Activated CD8-positive, alpha-beta T cell treated with anti-CD3 and anti-CD28 coated beads, Interleukin-2, amount 10 ng/mL, durations not matched to agents 7 days and 5 days (primary cell): ENCODE measurements around the gene PLK1. TPM values are rescaled to one million over a fixed set of nuclear protein-coding genes. Genes with fewer than 3 reads are reported as not detected.

Source experiments
- ATAC-seq: fragments of 150-1000 bp; cut with Tn5 transposase; one replicate; pipeline ENCODE4 v1.10.0; 2021; ENCODE audit warnings: moderate library complexity
- CTCF ChIA-PET: fragments of 350-600 bp; sonication (Branson Sonifier 250); formaldehyde crosslinking; loops from one replicate; lab custom pipeline; 2021; ENCODE audit warnings: antibody characterized with exemption; lab: Charles Lee
- POLR2A ChIA-PET: fragments of 350-600 bp; sonication (Branson Sonifier 250); formaldehyde crosslinking; loops from one replicate; lab custom pipeline; 2021; ENCODE audit warnings: antibody characterized with exemption; lab: Charles Lee
- DNase-seq: peaks from one replicate; pipeline ENCODE4 v3.0.0-alpha.2; 2020
- H3K27ac Mint-ChIP-seq: one replicate; pipeline ENCODE4 v1.8.0; 2021; ENCODE audit warnings: mild to moderate bottlenecking, mixed read lengths
- H3K27me3 Mint-ChIP-seq: one replicate; pipeline ENCODE4 v1.8.0; 2021; ENCODE audit warnings: low read depth, mixed read lengths
- H3K36me3 Mint-ChIP-seq: one replicate; pipeline ENCODE4 v1.8.0; 2021; ENCODE audit warnings: low read depth, mixed read lengths
- H3K4me1 Mint-ChIP-seq: one replicate; pipeline ENCODE4 v1.8.0; 2021; ENCODE audit warnings: low read depth, mixed read lengths
- H3K4me3 Mint-ChIP-seq: one replicate; pipeline ENCODE4 v1.8.0; 2021; ENCODE audit warnings: mild to moderate bottlenecking, mixed read lengths
- H3K9me3 Mint-ChIP-seq: one replicate; pipeline ENCODE4 v1.8.0; 2022; ENCODE audit warnings: mixed read lengths; ENCODE audit not compliant: insufficient read depth
- total RNA-seq, 2 experiments: library from RNA; stranded (reverse); gene quantifications; one replicate each; pipeline ENCODE4 v1.2.3, GENCODE V29; 2021

PLK1 gene
- total RNA-seq, 2 experiments from 2014 or later: 138 to 139 TPM

DNA sequence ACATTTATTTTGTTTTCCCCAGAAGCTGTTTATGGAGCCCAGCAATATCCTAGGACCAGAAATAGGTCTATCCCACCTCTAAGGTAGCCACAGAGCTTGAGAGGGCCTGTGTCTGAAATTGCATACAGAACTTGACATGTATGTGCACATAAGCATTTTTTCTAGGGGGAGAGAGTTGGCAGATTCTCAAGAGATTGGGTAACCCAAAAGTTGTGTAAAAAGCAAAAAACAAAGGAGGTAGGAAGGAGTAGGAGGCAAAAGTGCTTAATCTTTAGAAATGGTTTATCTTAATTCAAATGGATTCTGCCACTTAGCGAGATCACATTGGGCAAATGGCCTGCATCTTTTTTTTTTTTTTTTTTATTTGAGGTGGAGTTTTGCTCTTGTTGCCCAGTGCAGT is 3.5 kb downstream of the PLK1 start:
- POLR2A ChIA-PET: no interaction called here
- CTCF ChIA-PET: no interaction called here
- DNase-seq: no peak
- Mint-ChIP-seq H3K36me3 (peaks cover 72% of the 10 kb centered on the region), H3K27me3 (no peaks in the 10 kb centered on the region), H3K27ac (peak overlapping the region; percentile 18), H3K4me1 (peaks cover 47% of the 10 kb centered on the region), H3K4me3 (no peak overlapping the region), H3K9me3 (no peaks in the 10 kb centered on the region)
- no peak for ATAC-seq

GRCh38 chr16:23683487-23683886 is 4.8 kb downstream of the PLK1 start:
- ATAC-seq (no peak), DNase-seq (no peak)
- H3K9me3 Mint-ChIP-seq: no peaks in the 10 kb centered on the region
- peaks cover 39% of the 10 kb centered on the region for H3K4me1 Mint-ChIP-seq
- no peaks in the 10 kb centered on the region for H3K27me3 Mint-ChIP-seq
- ChIA-PET CTCF (no interaction called here), POLR2A (no interaction called here)
- H3K36me3 Mint-ChIP-seq: peaks cover 82% of the 10 kb centered on the region
- no peak overlapping the region for H3K4me3 Mint-ChIP-seq
- peak overlapping the region; percentile 64 for H3K27ac Mint-ChIP-seq

GRCh38 chr16:23687034-23687808 is 8.5 kb downstream of the PLK1 start:
- CTCF ChIA-PET: no interaction called here
- peaks cover 82% of the 10 kb centered on the region for H3K36me3 Mint-ChIP-seq
- POLR2A ChIA-PET: no interaction called here

GRCh38 chr16:23689442-23690187 is 10.9 kb downstream of the PLK1 start:
- POLR2A ChIA-PET: interaction anchor here (1.1 to 2.0 kb wide), 2 partner anchors 12 kb away, joined by 3 to 6 read pairs; no protein-coding TSS in a partner anchor
- H3K36me3 Mint-ChIP-seq: peaks cover 65% of the 10 kb centered on the region
- H3K27ac Mint-ChIP-seq: no peak overlapping the region
- no peaks in the 10 kb centered on the region for H3K9me3 Mint-ChIP-seq
- H3K4me1 Mint-ChIP-seq: peaks cover 11% of the 10 kb centered on the region
- no peak for DNase-seq
- ATAC-seq: no peak
- H3K27me3 Mint-ChIP-seq: no peaks in the 10 kb centered on the region
- H3K4me3 Mint-ChIP-seq: no peak overlapping the region
- CTCF ChIA-PET: no interaction called here

More at GRCh38 chr16:23687034-23687808, 8.5 kb downstream of the PLK1 start:
- DNase-seq: no peak
- ATAC-seq: no peak
- Mint-ChIP-seq H3K27me3 (no peaks in the 10 kb centered on the region), H3K4me1 (peaks cover 15% of the 10 kb centered on the region), H3K9me3 (no peaks in the 10 kb centered on the region), H3K4me3 (no peak overlapping the region), H3K27ac (no peak overlapping the region)

DNA sequence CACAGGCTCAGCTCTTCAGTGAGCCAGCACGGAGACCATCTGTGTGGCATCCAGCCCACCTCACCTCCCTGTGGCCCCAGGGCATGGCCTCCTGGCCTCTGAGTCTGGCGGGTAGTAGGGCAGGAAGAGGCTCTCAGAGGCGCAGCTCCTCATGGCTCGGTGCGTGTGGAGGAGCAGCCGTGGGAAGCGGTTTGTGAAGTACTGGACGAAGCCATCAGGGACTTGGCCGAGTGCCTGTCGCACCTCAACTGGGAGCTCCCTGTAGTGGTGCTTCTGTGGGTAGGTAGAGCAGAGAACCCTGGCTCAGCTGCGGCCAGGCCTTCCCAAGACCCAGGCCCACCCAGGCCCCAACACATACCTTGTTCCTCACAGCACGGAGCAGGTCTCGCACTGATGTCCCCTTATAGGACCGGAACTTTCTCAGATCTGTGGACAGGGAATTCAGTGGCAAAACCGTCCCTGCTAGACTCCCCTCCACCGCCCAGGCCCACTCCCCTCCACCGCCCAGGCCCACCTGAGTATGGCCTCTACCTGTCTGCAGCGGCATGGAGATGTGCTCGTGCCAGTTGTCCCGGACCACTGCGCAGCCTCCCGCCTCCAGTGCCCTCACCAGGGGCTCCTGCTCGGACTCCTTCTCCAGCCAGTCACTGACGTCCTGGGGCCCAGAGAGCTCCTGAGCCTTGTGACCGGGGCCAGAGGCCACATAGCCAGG is 12.2 kb downstream of the PLK1 start:
- Mint-ChIP-seq H3K27me3 (no peaks in the 10 kb centered on the region), H3K4me3 (no peak overlapping the region), H3K36me3 (peaks cover 55% of the 10 kb centered on the region), H3K27ac (no peak overlapping the region), H3K9me3 (no peaks in the 10 kb centered on the region), H3K4me1 (peaks cover 8% of the 10 kb centered on the region)
- ATAC-seq (no peak), DNase-seq (no peak)
- POLR2A ChIA-PET: interaction anchor here (2.0 kb wide), 1 partner anchor 13 kb away, joined by 6 read pairs; no protein-coding TSS in a partner anchor
- CTCF ChIA-PET: no interaction called here

- no peaks in the 10 kb centered on the region for H3K27me3 Mint-ChIP-seq
- H3K36me3 Mint-ChIP-seq: peaks cover 51% of the 10 kb centered on the region
- no peak for DNase-seq
- H3K4me3 Mint-ChIP-seq: no peak overlapping the region
- peaks cover 8% of the 10 kb centered on the region for H3K4me1 Mint-ChIP-seq
- ATAC-seq: no peak
- POLR2A ChIA-PET: interaction anchor here (0.6 to 2.0 kb wide), 2 partner anchors 14 to 319 kb away, joined by 3 to 6 read pairs; no protein-coding TSS in a partner anchor
- H3K27ac Mint-ChIP-seq: no peak overlapping the region
- H3K9me3 Mint-ChIP-seq: no peaks in the 10 kb centered on the region
- CTCF ChIA-PET: no interaction called here
Measured at GRCh38 chr16:23691483-23692189, 12.9 kb downstream of the PLK1 start.

DNA sequence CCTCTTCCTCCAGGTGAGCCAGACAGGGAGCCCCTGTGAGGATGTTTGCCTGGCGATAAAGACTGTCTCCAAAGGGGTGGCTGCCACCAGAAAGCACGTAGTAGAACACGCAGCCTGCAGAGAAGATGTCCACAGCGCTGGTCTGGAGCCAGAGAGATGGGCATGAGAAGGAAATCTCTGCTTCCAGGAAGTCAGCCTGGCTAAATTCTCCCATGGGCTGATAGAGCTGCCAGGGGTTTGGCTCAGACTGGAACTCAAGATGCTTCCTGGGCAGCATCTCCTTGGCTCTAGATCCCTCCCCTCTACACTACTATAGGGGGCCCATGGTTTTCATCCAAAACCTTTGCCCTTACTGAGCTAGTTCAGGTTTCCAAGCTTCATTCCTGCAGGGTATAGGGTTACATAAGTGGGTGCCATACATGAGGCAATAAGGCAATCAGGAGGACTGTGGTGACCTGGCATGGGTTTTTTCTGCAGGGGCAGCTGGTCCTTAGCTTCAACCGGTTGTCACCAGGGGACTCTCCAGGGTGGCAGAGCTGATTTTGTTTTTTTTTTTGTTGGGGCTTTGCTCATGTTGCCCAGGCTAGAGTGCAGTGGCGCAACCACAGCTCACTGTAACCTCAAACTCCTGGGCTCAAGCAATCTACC is 13.6 kb downstream of the PLK1 start:
- ChIA-PET CTCF (interaction anchor here (1.1 kb wide), 1 partner anchor 9 kb away, joined by 3 read pairs; no protein-coding TSS in a partner anchor), POLR2A (interaction anchor here (0.6 kb wide), 1 partner anchor 318 kb away, joined by 3 read pairs; no protein-coding TSS in a partner anchor)
- no peak for DNase-seq
- H3K4me1 Mint-ChIP-seq: peaks cover 8% of the 10 kb centered on the region
- H3K27ac Mint-ChIP-seq: no peak overlapping the region
- H3K36me3 Mint-ChIP-seq: peaks cover 45% of the 10 kb centered on the region
- no peaks in the 10 kb centered on the region for H3K27me3 Mint-ChIP-seq
- H3K4me3 Mint-ChIP-seq: no peak overlapping the region
- no peaks in the 10 kb centered on the region for H3K9me3 Mint-ChIP-seq
- ATAC-seq: no peak

- peaks cover 15% of the 10 kb centered on the region for H3K4me1 Mint-ChIP-seq
- H3K36me3 Mint-ChIP-seq: peaks cover 26% of the 10 kb centered on the region
- no peak overlapping the region for H3K4me3 Mint-ChIP-seq
- H3K9me3 Mint-ChIP-seq: no peaks in the 10 kb centered on the region
- H3K27me3 Mint-ChIP-seq: no peaks in the 10 kb centered on the region
- ChIA-PET POLR2A (interaction anchor here (1.0 to 1.2 kb wide), 2 partner anchors 12 to 16 kb away, joined by 3 to 4 read pairs; partner anchors contain the start of gene PLK1), CTCF (no interaction called here)
- H3K27ac Mint-ChIP-seq: no peak overlapping the region
- no peak for ATAC-seq
- DNase-seq: no peak
Measured at GRCh38 chr16:23694265-23694643, 15.6 kb downstream of the PLK1 start.

- Mint-ChIP-seq H3K36me3 (peaks cover 20% of the 10 kb centered on the region), H3K4me1 (peaks cover 16% of the 10 kb centered on the region), H3K4me3 (no peak overlapping the region), H3K27me3 (no peaks in the 10 kb centered on the region), H3K9me3 (no peaks in the 10 kb centered on the region), H3K27ac (no peak overlapping the region)
- ChIA-PET POLR2A (interaction anchor here (1.2 kb wide), 1 partner anchor 16 kb away, joined by 4 read pairs; the partner anchor contains the start of gene PLK1), CTCF (no interaction called here)
- ATAC-seq: no peak
- DNase-seq: no peak
Measured at GRCh38 chr16:23694644-23695373, 16.1 kb downstream of the PLK1 start.

DNA sequence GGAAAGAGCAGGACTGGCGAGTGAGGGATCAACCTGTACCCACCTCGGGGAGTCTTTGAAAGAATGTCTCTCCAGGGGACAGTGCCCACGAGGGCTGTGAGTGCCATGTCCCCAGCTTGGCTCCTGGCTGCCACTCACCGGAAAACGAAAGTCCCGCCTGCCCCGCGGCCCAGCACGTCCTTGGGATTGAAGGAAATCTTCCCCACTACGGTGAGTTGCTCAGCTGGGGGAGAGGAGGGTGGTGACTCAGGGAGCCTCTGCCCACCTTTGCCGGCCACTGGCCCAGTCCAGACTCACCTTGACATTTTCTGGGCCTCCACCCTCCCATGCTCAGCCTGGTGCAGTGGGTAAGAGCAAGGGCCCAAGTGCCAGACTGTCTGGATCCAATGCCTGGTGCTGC is 17.1 kb downstream of the PLK1 start:
- Mint-ChIP-seq H3K4me1 (peaks cover 16% of the 10 kb centered on the region), H3K27ac (no peak overlapping the region), H3K4me3 (no peak overlapping the region), H3K36me3 (peaks cover 12% of the 10 kb centered on the region), H3K9me3 (no peaks in the 10 kb centered on the region), H3K27me3 (peaks cover 2% of the 10 kb centered on the region)
- ATAC-seq (no peak), DNase-seq (no peak)
- ChIA-PET CTCF (interaction anchor here (0.6 kb wide), 1 partner anchor 22 kb away, joined by 3 read pairs; no protein-coding TSS in a partner anchor), POLR2A (no interaction called here)
